Esophagus muscularis mucosa (tissue), 3 donors: ENCODE data around the gene DNAH9.

ENCODE experiments used
- EP300 ChIP-seq: sonication (generic); formaldehyde crosslinking; IDR thresholded peaks from one replicate; pipeline ENCODE4 v1.6.1; 2017; ENCODE audit warnings: antibody characterized with exemption
- TF ChIP-seq, protein P1 (sequence below), 3 experiments: fragments of 200-600 bp in 2 of 3; fragments of 450-650 bp in 1 of 3; sonication (generic) in 2 of 3; IDR thresholded peaks; one replicate each; pipeline ENCODE4 v1.5.1; 2017 to 2019; ENCODE audit warnings: antibody characterized with exemption in 3 of 3, mild to moderate bottlenecking in 2 of 3, moderate library complexity in 1 of 3

- TF ChIP-seq, protein P1, sequence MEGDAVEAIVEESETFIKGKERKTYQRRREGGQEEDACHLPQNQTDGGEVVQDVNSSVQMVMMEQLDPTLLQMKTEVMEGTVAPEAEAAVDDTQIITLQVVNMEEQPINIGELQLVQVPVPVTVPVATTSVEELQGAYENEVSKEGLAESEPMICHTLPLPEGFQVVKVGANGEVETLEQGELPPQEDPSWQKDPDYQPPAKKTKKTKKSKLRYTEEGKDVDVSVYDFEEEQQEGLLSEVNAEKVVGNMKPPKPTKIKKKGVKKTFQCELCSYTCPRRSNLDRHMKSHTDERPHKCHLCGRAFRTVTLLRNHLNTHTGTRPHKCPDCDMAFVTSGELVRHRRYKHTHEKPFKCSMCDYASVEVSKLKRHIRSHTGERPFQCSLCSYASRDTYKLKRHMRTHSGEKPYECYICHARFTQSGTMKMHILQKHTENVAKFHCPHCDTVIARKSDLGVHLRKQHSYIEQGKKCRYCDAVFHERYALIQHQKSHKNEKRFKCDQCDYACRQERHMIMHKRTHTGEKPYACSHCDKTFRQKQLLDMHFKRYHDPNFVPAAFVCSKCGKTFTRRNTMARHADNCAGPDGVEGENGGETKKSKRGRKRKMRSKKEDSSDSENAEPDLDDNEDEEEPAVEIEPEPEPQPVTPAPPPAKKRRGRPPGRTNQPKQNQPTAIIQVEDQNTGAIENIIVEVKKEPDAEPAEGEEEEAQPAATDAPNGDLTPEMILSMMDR (IDR thresholded peaks at IDR 0.05): no peak
- TF ChIP-seq EP300: no peak
Measured at GRCh38 chr17:11925262-11926021, 327.2 kb downstream of the DNAH9 start.
